GM21825 (cell line): Measurements from ENCODE around the gene AKAP9.
"Not testable (repeated sequence)": the region's sequence is repeated elsewhere in the genome, so short reads cannot be mapped to it uniquely, and the experiment has no call there.

Source experiments
- ATAC-seq: cut with Tn5 transposase; IDR thresholded peaks from one replicate; pipeline ENCODE4 v1.9.1; 2021; ENCODE audit warnings: mild to moderate bottlenecking, moderate library complexity; ENCODE audit not compliant: unreplicated experiment

Gene AKAP9

DNA sequence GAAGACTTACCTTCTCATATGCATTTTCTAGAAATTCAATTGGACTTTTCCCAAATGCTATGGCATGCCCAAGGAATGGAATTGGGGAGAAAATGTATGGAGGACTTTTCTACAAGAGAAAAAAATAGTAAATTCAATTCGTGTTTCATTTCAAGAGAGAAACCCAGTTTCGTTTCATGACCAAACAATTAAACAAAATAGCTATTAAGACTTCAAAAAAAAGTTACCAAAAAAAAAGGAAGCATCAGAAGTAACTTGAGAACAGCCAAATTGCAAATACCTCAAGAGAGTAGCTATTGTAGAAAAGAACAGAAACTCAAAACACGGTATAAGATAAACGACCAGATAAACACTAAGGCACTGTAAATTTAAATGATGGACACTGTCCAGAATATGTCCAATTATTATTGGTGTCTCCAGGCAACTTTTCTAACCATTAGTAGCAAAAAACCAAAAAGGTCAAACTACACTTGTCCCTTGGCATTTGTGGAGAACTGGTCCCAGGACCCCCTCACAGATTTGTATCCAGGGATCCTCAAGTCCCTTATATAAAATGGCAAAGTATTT is 191.2 kb downstream of the AKAP9 start:
- ATAC-seq, result no peak

DNA sequence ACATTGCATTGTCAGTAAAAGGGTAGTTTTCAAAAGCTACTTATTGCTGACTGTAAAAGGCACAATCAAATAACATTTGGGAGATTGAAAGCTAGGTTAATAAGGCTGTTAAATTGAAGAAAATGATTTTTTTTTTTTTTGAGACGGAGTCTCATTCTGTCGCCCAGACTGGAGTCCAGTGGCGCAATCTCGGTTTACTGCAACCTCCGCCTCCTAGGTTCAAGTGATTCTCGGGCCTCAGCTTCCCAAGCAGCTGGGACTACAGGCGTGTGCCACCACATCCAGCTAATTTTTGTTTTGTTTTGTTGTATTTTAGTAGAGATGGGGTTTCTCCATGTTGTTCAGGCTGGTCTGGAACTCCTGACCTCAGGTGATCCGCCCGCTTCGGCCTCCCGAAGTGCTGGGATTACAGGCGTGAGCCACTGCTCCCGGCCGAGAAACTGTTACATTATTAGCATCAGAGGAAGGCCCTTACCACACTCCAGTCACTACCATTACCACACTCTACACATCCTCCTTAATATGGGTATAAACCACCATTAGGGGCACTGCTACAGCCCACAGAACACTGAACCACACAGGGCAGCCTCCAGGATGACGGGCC is 192.6 kb downstream of the AKAP9 start:
- ATAC-seq, result peak; percentile 25

DNA sequence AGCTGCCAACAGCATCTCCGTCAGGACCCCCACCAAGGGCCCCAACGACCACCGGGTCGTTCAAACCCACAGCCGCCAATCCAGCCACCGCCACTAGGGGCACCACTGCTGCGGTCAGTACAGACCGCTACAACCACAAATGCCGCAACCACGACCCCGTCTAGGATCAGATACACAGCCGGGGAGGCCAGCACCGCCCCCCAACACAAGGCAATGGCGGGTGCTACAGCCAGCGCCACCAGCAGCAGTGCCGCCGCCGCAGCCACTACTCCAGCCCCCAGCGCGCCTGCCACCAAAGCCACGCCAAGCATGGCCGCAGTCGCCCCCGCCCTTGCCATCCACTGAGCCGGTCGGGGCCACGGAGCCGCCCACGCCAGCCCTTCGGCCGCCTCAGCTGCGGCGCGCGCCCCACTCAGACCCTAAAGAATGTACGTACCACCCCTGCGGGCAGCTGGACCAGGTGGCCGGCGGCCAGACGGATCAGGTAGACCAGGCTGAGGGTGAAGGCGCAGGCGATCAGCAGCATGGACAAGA is 193.1 kb downstream of the AKAP9 start:
- ATAC-seq, result peak; percentile 32

DNA sequence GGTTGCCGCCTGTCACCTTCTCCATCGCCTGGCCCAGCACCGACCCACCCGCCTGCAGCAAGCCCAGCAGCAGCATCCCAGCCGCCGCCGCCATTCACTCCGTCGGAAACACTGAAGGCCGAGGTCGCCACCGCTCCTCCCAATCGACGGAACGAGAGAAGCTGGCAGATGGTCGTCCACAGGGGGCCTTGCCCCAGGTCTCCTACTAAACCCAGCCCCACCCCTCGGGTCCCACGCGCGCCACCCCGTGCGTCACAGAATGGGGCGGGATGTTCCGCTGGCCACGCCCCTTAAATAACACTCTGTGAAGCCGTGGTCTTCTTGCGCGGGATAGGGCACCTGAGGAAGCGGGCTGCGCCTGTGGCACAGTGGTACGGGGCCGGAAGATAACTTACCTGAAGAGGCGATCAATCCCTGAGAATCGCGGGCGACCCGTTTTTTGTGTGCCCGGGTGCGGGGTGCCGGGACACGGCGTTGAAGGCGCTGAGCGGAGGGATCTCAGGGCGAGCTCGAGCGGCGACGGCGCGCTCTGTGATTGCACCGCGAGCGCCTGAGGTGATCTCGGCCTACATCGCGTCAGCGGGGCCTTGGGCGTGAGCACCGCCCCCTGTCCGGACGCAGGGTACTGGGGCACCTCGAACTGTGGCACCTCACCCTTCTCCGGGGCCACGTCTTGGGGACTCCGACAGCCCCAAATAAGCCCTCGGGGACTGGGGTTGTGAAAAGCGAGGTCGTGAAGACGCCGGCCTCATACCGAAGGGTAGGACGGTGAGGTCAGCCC is 193.8 kb downstream of the AKAP9 start, which contains the start of gene CYP51A1:
Gene CYP51A1 (minus strand): TSS at position 207 of the 781 bp plus-strand sequence. CDS start 113 bp downstream, at position 94.
- ATAC-seq, result peak; percentile 88

DNA sequence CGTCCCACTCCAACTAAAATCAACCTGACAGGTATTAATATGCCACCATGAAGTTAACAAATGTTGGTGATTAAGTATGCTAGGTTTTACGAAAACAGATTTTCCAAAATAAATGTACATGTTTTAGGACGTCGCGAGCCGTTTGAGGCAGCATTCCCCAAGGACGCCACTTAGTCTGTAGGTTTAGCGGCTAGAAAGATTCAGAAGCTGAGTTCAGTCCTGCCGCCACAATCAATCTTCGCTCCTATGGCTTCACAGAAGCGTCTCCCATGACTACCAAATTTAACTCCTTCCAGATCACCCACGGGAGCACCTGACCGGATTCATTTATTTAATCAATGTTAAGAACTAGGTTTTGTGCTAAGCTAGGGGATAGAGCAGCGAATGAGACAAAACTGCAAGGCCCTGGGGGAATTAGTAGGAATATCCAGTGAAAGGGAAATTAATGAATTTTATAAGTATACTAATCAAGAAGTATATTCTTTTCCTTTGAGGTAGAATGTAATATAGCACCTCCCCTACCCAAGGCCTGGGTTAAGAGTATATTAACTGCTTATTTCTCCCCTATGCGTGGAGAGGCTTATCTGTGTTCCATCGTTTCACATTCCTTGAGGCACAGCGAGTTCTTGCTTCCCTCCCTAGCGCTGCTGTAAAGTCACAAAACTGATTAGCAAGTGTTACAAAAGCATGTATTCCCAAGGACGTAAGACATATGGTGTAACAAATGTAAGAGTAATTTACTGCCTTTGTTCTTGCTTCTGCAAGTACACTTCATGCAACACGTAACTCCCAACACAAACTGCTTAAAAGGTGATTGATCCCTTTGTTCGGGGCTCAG is 194.6 kb downstream of the AKAP9 start:
- ATAC-seq, result no peak

DNA sequence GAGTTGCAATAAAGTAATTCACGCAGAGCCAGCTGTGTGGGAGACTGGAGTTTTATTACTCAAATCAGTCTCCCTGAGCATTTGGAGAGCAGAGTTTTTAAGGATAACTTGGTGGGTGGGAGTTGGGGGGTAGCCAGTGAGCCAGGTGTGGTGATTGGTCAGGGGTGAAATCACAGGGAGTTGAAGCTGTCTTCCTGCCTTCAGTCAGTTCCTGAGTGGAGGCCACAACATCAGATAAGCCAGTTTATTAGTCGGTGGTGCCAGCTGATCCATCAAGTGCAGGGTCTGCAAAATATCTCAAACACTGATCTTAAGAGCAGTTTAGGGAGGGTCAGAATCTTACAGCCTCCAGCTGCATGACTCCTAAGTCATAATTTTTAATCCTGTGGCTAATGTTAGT is 196.9 kb downstream of the AKAP9 start:
- ATAC-seq, result no peak

DNA sequence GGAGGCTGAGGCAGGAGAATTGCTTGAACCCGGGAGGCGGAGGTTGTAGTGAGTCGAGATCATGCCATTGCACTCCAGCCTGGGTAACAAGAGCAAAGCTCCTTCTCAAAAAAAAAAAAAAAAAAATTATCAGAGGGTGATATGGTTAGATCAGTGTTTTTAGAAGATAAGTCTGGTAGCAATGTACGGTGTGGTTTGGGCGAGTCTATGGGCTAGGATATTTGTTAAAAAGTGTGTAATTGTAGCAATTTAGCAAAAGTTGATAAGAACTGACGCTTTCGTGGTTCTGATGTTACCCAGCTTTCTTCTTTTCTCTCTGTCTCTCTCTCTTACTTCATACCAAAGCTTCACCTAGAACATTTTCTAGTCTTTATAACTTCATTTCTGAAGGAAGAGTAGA is 200.5 kb downstream of the AKAP9 start:
- ATAC-seq, result no peak

DNA sequence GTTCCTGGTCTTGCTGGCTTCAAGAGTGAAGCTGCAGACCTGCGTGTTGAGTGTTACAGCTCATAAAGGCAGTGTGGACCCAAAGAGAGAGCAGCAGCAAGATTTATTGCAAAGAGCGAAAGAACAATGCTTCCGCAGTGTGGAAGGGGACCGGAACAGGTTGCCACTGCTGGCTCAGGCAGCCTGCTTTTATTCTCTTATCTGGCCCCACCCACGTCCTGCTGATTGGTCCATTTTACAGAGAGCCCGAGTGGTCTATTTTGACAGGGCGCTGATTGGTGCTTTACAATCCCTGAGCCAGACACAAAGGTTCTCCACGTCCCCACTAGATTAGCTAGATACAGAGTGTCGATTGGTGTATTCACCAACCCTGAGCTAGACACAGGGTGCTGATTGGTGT is 202.1 kb downstream of the AKAP9 start:
- not testable (repeated sequence) for ATAC-seq

DNA sequence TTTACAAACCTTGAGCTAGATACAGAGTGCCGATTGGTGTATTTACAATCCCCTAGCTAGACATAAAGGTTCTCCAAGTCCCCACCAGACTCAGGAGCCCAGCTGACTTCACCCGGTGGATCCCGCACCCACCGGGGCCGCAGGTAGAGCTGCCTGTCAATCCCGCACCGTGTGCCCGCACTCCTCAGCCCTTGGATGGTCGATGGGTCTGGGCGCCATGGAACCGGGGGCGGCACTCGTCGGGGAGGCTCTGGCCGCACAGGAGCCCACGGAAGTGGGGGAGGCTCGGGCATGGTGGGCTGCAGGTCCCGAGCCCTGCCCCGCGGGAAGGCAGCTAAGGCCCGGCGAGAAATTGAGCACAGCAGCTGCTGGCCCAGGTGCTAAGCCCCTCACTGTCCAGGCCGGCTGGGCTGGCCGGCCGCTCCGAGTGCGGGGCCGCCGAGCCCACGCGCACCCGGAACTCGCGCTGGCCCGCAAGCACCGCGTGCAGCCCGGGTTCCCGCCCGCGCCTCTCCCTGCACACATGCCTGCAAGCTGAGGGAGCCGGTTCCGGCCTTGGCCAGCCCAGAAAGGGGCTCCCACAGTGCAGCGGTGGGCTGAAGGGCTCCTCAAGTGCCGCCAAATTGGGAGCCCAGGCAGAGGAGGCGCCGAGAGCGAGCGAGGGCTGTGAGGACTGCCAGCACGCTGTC is 202.7 kb downstream of the AKAP9 start:
- not testable (repeated sequence) for ATAC-seq

DNA sequence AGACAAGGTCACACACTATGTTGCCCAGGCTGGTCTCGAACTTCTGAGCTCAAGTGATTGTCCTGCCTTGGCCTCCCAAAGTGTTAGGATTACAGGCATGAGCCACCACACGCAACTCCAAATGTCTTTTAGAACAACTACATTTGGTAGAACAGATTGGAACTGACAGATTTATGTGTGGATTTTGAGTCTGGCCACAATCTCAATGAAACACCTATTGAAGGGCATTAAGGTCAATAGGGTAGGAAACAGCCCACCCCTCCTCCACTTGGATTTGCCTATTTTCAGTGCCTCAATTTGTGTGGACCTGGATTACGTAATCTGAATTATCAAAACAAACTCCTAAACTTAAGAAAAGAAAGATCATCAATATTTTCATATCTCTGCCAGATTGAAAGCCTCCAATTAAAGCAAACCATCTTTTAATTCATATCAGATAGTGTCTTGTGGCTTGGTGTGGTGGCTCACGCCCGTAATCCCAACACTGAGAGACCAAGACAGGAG is 209.1 kb downstream of the AKAP9 start:
- no peak for ATAC-seq

DNA sequence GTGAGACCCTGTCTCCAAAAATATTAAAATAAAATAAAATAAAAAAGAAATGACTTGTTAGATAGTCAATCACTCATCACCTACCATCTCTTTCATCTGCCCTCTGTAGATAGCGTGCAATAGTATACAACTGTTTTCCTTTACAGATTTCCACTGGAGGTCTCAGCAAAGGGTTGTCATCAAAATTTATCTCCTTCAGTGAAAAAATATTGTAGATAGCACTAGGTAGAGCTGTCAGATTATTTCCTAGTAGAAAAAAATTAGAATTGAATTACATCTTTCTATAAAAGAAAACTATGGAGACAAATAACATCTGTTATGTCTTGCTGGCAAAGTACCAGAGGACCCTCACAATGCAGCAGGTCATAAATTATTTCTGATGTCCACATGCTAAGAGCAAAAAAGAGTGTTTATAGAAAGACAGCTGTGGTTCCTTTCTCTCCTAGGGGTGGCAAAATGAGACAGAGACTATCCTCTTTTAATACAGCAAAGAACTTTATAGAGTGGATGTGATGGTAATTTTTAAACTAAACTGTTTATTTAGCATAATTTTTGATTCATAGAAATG is 209.9 kb downstream of the AKAP9 start:
- no peak for ATAC-seq

DNA sequence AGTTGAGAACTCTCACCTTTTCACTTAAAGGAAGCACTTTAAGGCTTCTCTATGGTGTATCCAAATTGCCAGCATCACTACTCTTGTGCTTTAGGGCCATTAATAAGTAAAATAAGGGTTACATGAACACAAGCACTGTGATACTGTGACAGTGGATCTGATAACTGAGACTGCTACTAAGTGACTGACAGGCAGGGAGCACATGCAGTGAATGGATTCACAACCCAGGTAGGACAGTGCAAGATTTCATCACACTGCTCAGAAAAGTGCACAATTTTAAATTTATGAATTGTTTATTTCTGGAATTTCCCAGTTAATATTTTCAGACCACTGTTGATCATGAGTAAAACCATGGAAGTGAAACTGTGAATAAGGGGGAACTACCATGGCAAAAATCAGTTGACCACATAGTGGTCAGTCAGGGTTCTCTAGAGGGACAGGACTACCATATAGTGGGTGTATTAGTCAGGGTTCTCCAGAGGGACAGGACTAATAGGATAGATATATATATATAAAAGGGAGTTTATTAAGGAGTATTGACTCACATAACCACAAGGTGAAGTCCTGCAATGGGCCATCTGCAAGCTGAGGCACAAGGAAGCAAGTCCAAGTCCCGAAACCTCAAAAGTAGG is 214.6 kb downstream of the AKAP9 start:
- ATAC-seq, result no peak

DNA sequence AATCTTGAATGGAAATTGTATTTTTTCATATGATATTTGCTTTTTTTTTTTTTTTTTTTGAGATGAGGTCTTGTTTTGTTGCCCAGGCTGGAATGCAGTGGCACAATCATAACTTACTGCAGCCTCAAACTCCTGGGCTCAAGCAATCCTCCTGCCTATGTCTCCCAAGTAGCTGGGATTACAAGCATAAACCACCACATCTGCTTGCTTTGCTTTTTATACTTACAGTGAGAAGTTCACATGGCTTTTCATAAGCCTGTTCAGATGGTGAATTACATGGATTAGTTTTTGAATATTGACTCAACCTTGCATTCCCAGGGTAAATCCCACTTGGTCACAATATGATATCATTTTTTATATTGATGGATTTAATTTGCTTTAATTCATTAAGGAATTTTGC is 216.3 kb downstream of the AKAP9 start:
- ATAC-seq, result no peak

DNA sequence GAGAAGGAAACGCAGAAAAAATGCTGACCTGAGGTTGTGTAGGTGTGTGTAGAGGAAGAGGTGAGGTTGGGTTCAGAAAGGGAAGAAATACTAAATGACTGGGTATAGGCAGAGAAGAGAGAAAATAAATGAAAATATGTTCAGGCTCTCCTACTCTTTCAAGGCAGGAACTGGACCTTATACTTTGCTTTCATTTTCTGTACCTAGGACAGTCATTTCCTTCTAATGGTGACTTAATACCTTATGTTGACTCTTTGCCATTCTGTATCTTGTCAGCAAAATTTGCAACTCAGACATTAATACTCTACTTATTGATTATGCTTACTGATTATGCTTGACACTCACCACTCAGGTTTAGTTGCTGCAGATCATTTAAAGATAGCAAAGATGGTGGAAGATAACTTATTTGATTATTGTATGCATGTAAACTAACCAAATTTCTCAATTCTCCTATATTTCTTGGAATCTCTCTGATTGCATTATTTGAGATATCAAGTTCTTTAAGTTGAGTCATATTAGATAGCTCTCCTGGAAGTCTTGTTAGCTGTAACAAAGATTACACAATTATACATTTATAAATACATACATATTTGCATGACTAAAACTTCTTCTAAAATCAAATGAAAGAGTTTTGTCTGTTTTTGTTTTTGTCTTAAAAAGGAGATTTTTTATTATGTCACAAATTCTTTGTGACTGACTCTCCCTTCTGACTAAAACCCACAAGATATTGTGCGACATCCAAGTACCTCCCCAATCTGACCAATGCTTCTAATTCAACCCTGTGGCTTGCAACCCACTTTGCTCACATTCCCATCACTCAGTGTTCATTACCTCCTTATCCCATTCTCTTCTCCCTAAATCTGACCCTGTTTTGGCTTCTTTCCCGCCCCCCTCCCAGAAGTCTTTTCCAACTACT is 218.3 kb downstream of the AKAP9 start:
- ATAC-seq, result peak; percentile 72
